Loucy (cell line): ENCODE results near the gene WWC1.

Source experiments
- EZH2phosphoT487 ChIP-seq: fragments of 200-600 bp; IDR thresholded peaks from 2 replicates; pipeline ENCODE4 v1.6.1; 2018; ENCODE audit warnings: antibody characterized with exemption, mild to moderate bottlenecking, moderate library complexity, borderline replicate concordance
- TF ChIP-seq, protein P1 (sequence below): fragments of 200-600 bp; sonication (generic); conservative IDR thresholded peaks from 2 replicates; pipeline ENCODE4 v1.5.1; 2014; ENCODE audit warnings: mild to moderate bottlenecking, antibody characterized with exemption, low read length

DNA sequence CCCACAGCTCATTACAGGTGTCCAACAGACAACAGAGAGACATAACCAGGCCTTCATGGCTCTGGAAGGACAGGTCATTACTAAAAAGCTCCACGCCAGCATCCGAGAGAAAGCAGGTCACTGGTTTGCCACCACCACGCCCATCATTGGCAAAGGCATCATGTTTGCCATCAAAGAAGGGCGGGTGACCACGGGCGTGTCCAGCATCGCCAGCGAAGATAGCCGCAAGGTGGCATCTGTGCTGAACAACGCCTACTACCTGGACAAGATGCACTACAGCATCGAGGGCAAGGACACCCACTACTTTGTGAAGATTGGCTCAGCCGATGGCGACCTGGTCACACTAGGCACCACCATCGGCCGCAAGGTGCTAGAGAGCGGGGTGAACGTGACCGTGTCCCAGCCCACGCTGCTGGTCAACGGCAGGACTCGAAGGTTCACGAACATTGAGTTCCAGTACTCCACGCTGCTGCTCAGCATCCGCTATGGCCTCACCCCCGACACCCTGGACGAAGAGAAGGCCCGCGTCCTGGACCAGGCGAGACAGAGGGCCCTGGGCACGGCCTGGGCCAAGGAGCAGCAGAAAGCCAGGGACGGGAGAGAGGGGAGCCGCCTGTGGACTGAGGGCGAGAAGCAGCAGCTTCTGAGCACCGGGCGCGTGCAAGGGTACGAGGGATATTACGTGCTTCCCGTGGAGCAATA, 29.3 kb upstream of the WWC1 start:
- TF ChIP-seq, protein P1, sequence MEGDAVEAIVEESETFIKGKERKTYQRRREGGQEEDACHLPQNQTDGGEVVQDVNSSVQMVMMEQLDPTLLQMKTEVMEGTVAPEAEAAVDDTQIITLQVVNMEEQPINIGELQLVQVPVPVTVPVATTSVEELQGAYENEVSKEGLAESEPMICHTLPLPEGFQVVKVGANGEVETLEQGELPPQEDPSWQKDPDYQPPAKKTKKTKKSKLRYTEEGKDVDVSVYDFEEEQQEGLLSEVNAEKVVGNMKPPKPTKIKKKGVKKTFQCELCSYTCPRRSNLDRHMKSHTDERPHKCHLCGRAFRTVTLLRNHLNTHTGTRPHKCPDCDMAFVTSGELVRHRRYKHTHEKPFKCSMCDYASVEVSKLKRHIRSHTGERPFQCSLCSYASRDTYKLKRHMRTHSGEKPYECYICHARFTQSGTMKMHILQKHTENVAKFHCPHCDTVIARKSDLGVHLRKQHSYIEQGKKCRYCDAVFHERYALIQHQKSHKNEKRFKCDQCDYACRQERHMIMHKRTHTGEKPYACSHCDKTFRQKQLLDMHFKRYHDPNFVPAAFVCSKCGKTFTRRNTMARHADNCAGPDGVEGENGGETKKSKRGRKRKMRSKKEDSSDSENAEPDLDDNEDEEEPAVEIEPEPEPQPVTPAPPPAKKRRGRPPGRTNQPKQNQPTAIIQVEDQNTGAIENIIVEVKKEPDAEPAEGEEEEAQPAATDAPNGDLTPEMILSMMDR, result no peak
- TF ChIP-seq EZH2phosphoT487, result no peak
